Keratinocyte (primary cell): ENCODE data around the gene FAM117A. TPM values are rescaled to one million over a fixed set of nuclear protein-coding genes. Genes with fewer than 3 reads are reported as not detected.

Source experiments
- DNase-seq: peaks from one replicate; pipeline ENCODE4 v3.0.0-alpha.2; 2011; ENCODE audit warnings: low read depth, missing footprints, low spot score
- FAIRE-seq: peaks from 2 replicates; lab custom pipeline; 2011; peaks lifted over from hg19 to GRCh38; lab: Jason Lieb, UNC
- H2AFZ ChIP-seq: 2 replicates; pipeline ENCODE4 v1.6.0; 2012; ENCODE audit warnings: low read length, control low read depth, inconsistent platforms; ENCODE audit not compliant: control insufficient read depth
- H3K27ac ChIP-seq: 2 replicates; pipeline ENCODE4 v1.5.1; 2011; ENCODE audit warnings: low read length; ENCODE audit not compliant: control insufficient read depth, insufficient read depth
- H3K27me3 ChIP-seq: 3 replicates; pipeline ENCODE4 v1.6.0; 2011; ENCODE audit warnings: low read length; ENCODE audit not compliant: control insufficient read depth, insufficient read depth; ENCODE audit errors: extremely low read depth
- H3K36me3 ChIP-seq, 2 experiments: 2 replicates in 1 of 2; 3 replicates in 1 of 2; pipeline ENCODE4 v1.5.1; 2011; ENCODE audit warnings: low read length in 2 of 2, mild to moderate bottlenecking in 1 of 2; ENCODE audit not compliant: control insufficient read depth in 2 of 2, insufficient read depth in 2 of 2; ENCODE audit errors: extremely low read depth in 1 of 2
- H3K4me1 ChIP-seq: 3 replicates; pipeline ENCODE4 v1.5.1; 2011; ENCODE audit warnings: low read length; ENCODE audit not compliant: control insufficient read depth, insufficient read depth; ENCODE audit errors: extremely low read depth
- H3K4me2 ChIP-seq: 3 replicates; pipeline ENCODE4 v1.6.0; 2011; ENCODE audit warnings: low read depth, low read length; ENCODE audit not compliant: control insufficient read depth, insufficient read depth; ENCODE audit errors: extremely low read depth
- H3K4me3 ChIP-seq, 3 experiments: fragments of 200-600 bp in 1 of 3; sonication (generic) in 1 of 3; 2 replicates in 2 of 3; 3 replicates in 1 of 3; pipeline ENCODE4 v1.5.1; 2011 to 2016; ENCODE audit warnings: low read length in 3 of 3, mild to moderate bottlenecking in 3 of 3, control low read depth in 2 of 3, inconsistent platforms in 1 of 3, low read depth in 1 of 3, mixed read lengths in 1 of 3, mixed run types in 1 of 3, moderate library complexity in 1 of 3; ENCODE audit not compliant: control insufficient read depth in 2 of 3, insufficient read depth in 2 of 3; ENCODE audit errors: extremely low read depth in 1 of 3
- H3K79me2 ChIP-seq: 2 replicates; pipeline ENCODE4 v1.6.0; 2012; ENCODE audit warnings: low read length; ENCODE audit not compliant: control insufficient read depth, insufficient read depth
- H3K9ac ChIP-seq: 3 replicates; pipeline ENCODE4 v1.6.0; 2011; ENCODE audit warnings: low read length; ENCODE audit not compliant: control insufficient read depth, insufficient read depth; ENCODE audit errors: extremely low read depth
- H3K9me1 ChIP-seq: 3 replicates; pipeline ENCODE4 v1.6.0; 2011; ENCODE audit warnings: low read length; ENCODE audit not compliant: control insufficient read depth, insufficient read depth; ENCODE audit errors: extremely low read depth
- H3K9me3 ChIP-seq: 2 replicates; pipeline ENCODE4 v1.5.1; 2012; ENCODE audit warnings: low read depth, low read length; ENCODE audit not compliant: control insufficient read depth
- H4K20me1 ChIP-seq: 3 replicates; pipeline ENCODE4 v1.6.0; 2011; ENCODE audit warnings: low read length; ENCODE audit not compliant: control insufficient read depth, insufficient read depth; ENCODE audit errors: extremely low read depth
- CTCF ChIP-seq, 3 experiments: IDR thresholded peaks in 1 of 3; conservative IDR thresholded peaks in 1 of 3; optimal IDR thresholded peaks in 1 of 3; 2 replicates in 2 of 3; 3 replicates in 1 of 3; pipeline versions ENCODE3 to v1.5.1; 2011; ENCODE audit warnings: low read length in 3 of 3, mild to moderate bottlenecking in 3 of 3, moderate library complexity in 2 of 3, control low read depth in 1 of 3, inconsistent platforms in 1 of 3; ENCODE audit not compliant: insufficient read depth in 2 of 3; ENCODE audit errors: extremely low read depth in 1 of 3
- EZH2 ChIP-seq: IDR thresholded peaks from one replicate; pipeline ENCODE4 v1.6.1; 2012; ENCODE audit warnings: inconsistent platforms, mild to moderate bottlenecking, low read length, moderate library complexity
- dilution Hi-C: fragments of 300-500 bp; cut with MboI; formaldehyde crosslinking; loops from one replicate; pipeline ENCODE4 v1.7.0; 2020; ENCODE audit warnings: low sequenced_read_pairs; ENCODE audit not compliant: extremely low pct_ligation_motif_present
- polyA plus RNA-seq, 5 experiments: library from polyadenylated mRNA; depleted of rRNA in 3 of 5; stranded (reverse) in 3 of 5; stranded (forward) in 1 of 5; unstranded in 1 of 5; fragments of >200 nt; gene quantifications; 1 replicate in 1 of 5; 2 replicates in 3 of 5; 3 replicates in 1 of 5; pipeline versions ENCODE4 v1.2.1 to v1.2.3, GENCODE V29; 2011 to 2012; ENCODE audit warnings: missing spikeins in 2 of 5, low read depth in 1 of 5, low replicate concordance in 1 of 5

Gene FAM117A
- polyA plus RNA-seq, 1 donor (not counting 4 experiments of a cell fraction or from before 2014, with no cell fraction given): 4.7 TPM

GRCh38 chr17:49760932-49761558 is 2.9 kb downstream of the FAM117A start:
- H3K9me1 ChIP-seq: no peaks in the 10 kb centered on the region
- H3K79me2 ChIP-seq: no peaks in the 10 kb centered on the region
- no peak overlapping the region for H3K4me3 ChIP-seq
- no peaks in the 10 kb centered on the region for H3K9me3 ChIP-seq
- no peak overlapping the region for H2AFZ ChIP-seq
- H3K36me3 ChIP-seq: no peaks in the 10 kb centered on the region
- no peak overlapping the region for H3K9ac ChIP-seq
- H3K27ac ChIP-seq: no peak overlapping the region
- no peak for DNase-seq
- H4K20me1 ChIP-seq: no peaks in the 10 kb centered on the region
- dilution Hi-C loops: no loop called here
- H3K4me1 ChIP-seq: peaks cover 16% of the 10 kb centered on the region
- FAIRE-seq: no peak
- H3K4me2 ChIP-seq: no peak overlapping the region
- TF ChIP-seq CTCF (optimal IDR thresholded peaks at IDR 0.05 in 1 of 3, IDR thresholded peaks at IDR 0.05 in 1 of 3, conservative IDR thresholded peaks at IDR 0.05 in 1 of 3; ENCODE audit: extremely low read depth in 1 of 3, insufficient read depth in 2 of 3, low read length in 3 of 3) (no peak), EZH2 (no peak)
- H3K27me3 ChIP-seq: no peaks in the 10 kb centered on the region

GRCh38 chr17:49760296-49760695 is 3.6 kb downstream of the FAM117A start:
- TF ChIP-seq EZH2 (no peak), CTCF (optimal IDR thresholded peaks at IDR 0.05 in 1 of 3, IDR thresholded peaks at IDR 0.05 in 1 of 3, conservative IDR thresholded peaks at IDR 0.05 in 1 of 3; ENCODE audit: extremely low read depth in 1 of 3, insufficient read depth in 2 of 3, low read length in 3 of 3) (no peak)
- Histone ChIP-seq H3K9me3 (no peaks in the 10 kb centered on the region), H3K27ac (no peak overlapping the region), H3K9me1 (no peaks in the 10 kb centered on the region), H3K36me3 (no peaks in the 10 kb centered on the region), H3K4me3 (no peak overlapping the region), H2AFZ (no peak overlapping the region), H3K4me1 (peaks cover 16% of the 10 kb centered on the region), H3K27me3 (no peaks in the 10 kb centered on the region), H4K20me1 (no peaks in the 10 kb centered on the region), H3K4me2 (no peak overlapping the region), H3K79me2 (no peaks in the 10 kb centered on the region), H3K9ac (no peak overlapping the region)
- FAIRE-seq (no peak), DNase-seq (no peak)
- dilution Hi-C loops: no loop called here
